Transverse colon (tissue), 4 donors: ENCODE data around the gene CADM1. TPM values are rescaled to one million over a fixed set of nuclear protein-coding genes. Genes with fewer than 3 reads are reported as not detected.

Experiments used
- DNase-seq: peaks from one replicate; pipeline ENCODE4 v3.0.0-alpha.2; 2019
- H3K27ac ChIP-seq, 4 donors: fragments of 200-600 bp; sonication (generic); 2 replicates each; pipeline ENCODE4 v1.5.1; 2016 to 2018; ENCODE audit warnings: inconsistent platforms in 4 of 4
- H3K27me3 ChIP-seq: fragments of 200-600 bp; sonication (generic); 2 replicates; pipeline ENCODE4 v1.5.1; 2017; ENCODE audit warnings: inconsistent platforms
- H3K36me3 ChIP-seq, 4 donors: fragments of 200-600 bp; sonication (generic); 2 replicates each; pipeline ENCODE4 v1.5.1; 2017 to 2019; ENCODE audit warnings: inconsistent platforms in 4 of 4
- H3K4me1 ChIP-seq, 4 donors: fragments of 200-600 bp; sonication (generic); 2 replicates each; pipeline ENCODE4 v1.5.1; 2017 to 2020; ENCODE audit warnings: inconsistent platforms in 4 of 4
- H3K4me3 ChIP-seq, 4 donors: fragments of 200-600 bp; sonication (generic); 1 replicate in 1 of 4; 2 replicates in 3 of 4; pipeline versions ENCODE4 v1.5.1 to v1.6.1; 2017 to 2019; ENCODE audit warnings: inconsistent platforms in 4 of 4
- H3K9me3 ChIP-seq, 2 donors: fragments of 200-600 bp; sonication (generic); 2 replicates each; pipeline ENCODE4 v1.5.1; 2017 to 2019; ENCODE audit warnings: inconsistent platforms in 2 of 2
- CTCF ChIP-seq, 5 experiments: fragments of 200-600 bp in 3 of 5; fragments of 450-650 bp in 2 of 5; sonication (generic) in 3 of 5; IDR thresholded peaks; 1 replicate in 2 of 5; 2 replicates in 3 of 5; pipeline ENCODE4 v1.5.1; 2016 to 2017; ENCODE audit warnings: antibody characterized with exemption in 5 of 5, inconsistent platforms in 3 of 5, mild to moderate bottlenecking in 2 of 5, moderate library complexity in 1 of 5
- EP300 ChIP-seq: sonication (generic); formaldehyde crosslinking; IDR thresholded peaks from one replicate; pipeline ENCODE4 v1.6.1; 2017; ENCODE audit warnings: antibody characterized with exemption, low read depth
- POLR2A ChIP-seq: fragments of 450-650 bp; IDR thresholded peaks from one replicate; pipeline ENCODE4 v1.6.1; 2016; ENCODE audit warnings: antibody characterized with exemption, mild to moderate bottlenecking, moderate library complexity
- POLR2AphosphoS5 ChIP-seq, 3 donors: sonication (generic); formaldehyde crosslinking; IDR thresholded peaks; one replicate each; pipeline ENCODE4 v1.6.1; 2016; ENCODE audit warnings: antibody characterized with exemption in 3 of 3
- WGBS, 2 donors: methylation state at CpG; one replicate each; pipeline ENCODE4 v1.1.5; 2018; ENCODE audit warnings: low coverage in 1 of 2; 5-methylcytosine and 5-hydroxymethylcytosine counted together
- in situ Hi-C, 4 donors: fragments of 200-750 bp; cut with MboI; loops; one replicate each; pipeline versions ENCODE4 v1.15.0 to v1.15.1; 2017; ENCODE audit warnings: low sequenced_read_pairs in 3 of 4, low pct_ligation_motif_present in 1 of 4, low pct_unique_long_range_greater_than_20kb in 1 of 4
- intact Hi-C: fragments of 100-400 bp; cut with DNase I; formaldehyde crosslinking; loops from one replicate; pipeline ENCODE4 v1.15.1; 2023; ENCODE audit warnings: low total_unique reads
- total RNA-seq, 4 donors: library from RNA; depleted of rRNA; stranded (reverse); fragments of >200 nt; gene quantifications; one replicate each; pipeline ENCODE4 v1.1.0, GENCODE V29; 2016

CADM1 gene
- total RNA-seq, 4 donors from 2014 or later, result 2.8 to 6.4 (median 3.7) TPM

GRCh38 chr11:115168686-115169085, 335.5 kb downstream of the CADM1 start:
- H3K9me3 ChIP-seq, result no peaks in the 10 kb centered on the region
- H3K27ac ChIP-seq, result no peak overlapping the region
- H3K4me3 ChIP-seq, result no peak overlapping the region
- H3K36me3 ChIP-seq, result no peaks in the 10 kb centered on the region
- H3K4me1 ChIP-seq, result no peaks in the 10 kb centered on the region
- DNase-seq, result no peak
- intact Hi-C loops (no loop called here), in situ Hi-C loops (no loop called here)
- H3K27me3 ChIP-seq, result peaks cover 9% of the 10 kb centered on the region
- WGBS, 2 donors, result 48 to 74% methylated on average over 5 of the region's 5 CpGs
- TF ChIP-seq EP300, result no peak
- TF ChIP-seq POLR2AphosphoS5 (IDR thresholded peaks at IDR 0.05), result no peak
- no peak for TF ChIP-seq CTCF (IDR thresholded peaks at IDR 0.05)

GRCh38 chr11:115168229-115168671, 336.0 kb downstream of the CADM1 start:
- Histone ChIP-seq H3K4me3 (no peak overlapping the region), H3K36me3 (no peaks in the 10 kb centered on the region), H3K27me3 (peaks cover 9% of the 10 kb centered on the region), H3K9me3 (no peaks in the 10 kb centered on the region), H3K27ac (no peak overlapping the region), H3K4me1 (no peaks in the 10 kb centered on the region)
- no peak for TF ChIP-seq CTCF (IDR thresholded peaks at IDR 0.05)
- TF ChIP-seq POLR2A, result no peak
- TF ChIP-seq POLR2AphosphoS5 (IDR thresholded peaks at IDR 0.05), result no peak
- TF ChIP-seq EP300, result no peak
- intact Hi-C loops, result no loop called here
- WGBS, 2 donors, result 72 to 77% methylated on average over 3 to 9 of the region's 9 CpGs
- in situ Hi-C loops, result no loop called here
- DNase-seq, result no peak

- 76 to 87% methylated on average over 3 to 4 of the region's 4 CpGs for WGBS, 2 donors
- Histone ChIP-seq H3K36me3 (no peaks in the 10 kb centered on the region), H3K4me1 (no peaks in the 10 kb centered on the region), H3K27ac (no peak overlapping the region), H3K4me3 (no peak overlapping the region), H3K27me3 (peaks cover 9% of the 10 kb centered on the region), H3K9me3 (no peaks in the 10 kb centered on the region)
- no peak for DNase-seq
- in situ Hi-C loops (no loop called here), intact Hi-C loops (no loop called here)
- no peak for TF ChIP-seq POLR2A
- no peak for TF ChIP-seq CTCF (IDR thresholded peaks at IDR 0.05)
- TF ChIP-seq EP300, result no peak
- TF ChIP-seq POLR2AphosphoS5 (IDR thresholded peaks at IDR 0.05), result no peak
Measured at GRCh38 chr11:115167456-115167855, 336.8 kb downstream of the CADM1 start.

GRCh38 chr11:115166820-115167219, 337.4 kb downstream of the CADM1 start:
- in situ Hi-C loops (no loop called here), intact Hi-C loops (no loop called here)
- TF ChIP-seq EP300, result no peak
- no peak for TF ChIP-seq POLR2A
- TF ChIP-seq CTCF (IDR thresholded peaks at IDR 0.05), result no peak
- Histone ChIP-seq H3K36me3 (no peaks in the 10 kb centered on the region), H3K4me3 (no peak overlapping the region), H3K4me1 (no peaks in the 10 kb centered on the region), H3K9me3 (no peaks in the 10 kb centered on the region), H3K27me3 (peaks cover 9% of the 10 kb centered on the region), H3K27ac (no peak overlapping the region)
- DNase-seq, result no peak
- WGBS, 2 donors, result 40 to 54% methylated on average over 2 to 6 of the region's 6 CpGs
